ENCODE measurements around the gene EPHX1.

- TF ChIP-seq CTCF (IDR thresholded peaks at IDR 0.05) (no peak), EZH2 (IDR thresholded peaks at IDR 0.05; ENCODE audit: borderline replicate concordance, insufficient read depth, low read depth, low read length, poor library complexity, severe bottlenecking) (no peak)
Observed at GRCh38 chr1:225843426-225843795, 33.5 kb downstream of the EPHX1 start.
